Measurements from ENCODE around the gene SLCO2B1. TPM values are rescaled to one million over a fixed set of nuclear protein-coding genes. Genes with fewer than 3 reads are reported as not detected.

SLCO2B1 gene
- total RNA-seq, 2 experiments from 2014 or later, result not detected

GRCh38 chr11:75248924-75249256 is 98.0 kb downstream of the SLCO2B1 start:
- Mint-ChIP-seq H3K4me3 (no peak overlapping the region), H3K9me3 (no peaks in the 10 kb centered on the region), H3K36me3 (ENCODE audit: low read depth) (no peaks in the 10 kb centered on the region), H3K4me1 (ENCODE audit: low read depth) (no peaks in the 10 kb centered on the region), H3K27ac (no peak overlapping the region), H3K27me3 (peaks cover 2% of the 10 kb centered on the region)
- ATAC-seq (no peak), DNase-seq (no peak)
- peak; percentile 61 for TF ChIP-seq CTCF (IDR thresholded peaks at IDR 0.05)
- intact Hi-C loops (cut with micrococcal nuclease), result loop anchor here (2.0 to 5.0 kb wide), 3 partner anchors 108 to 322 kb away; no protein-coding TSS in a partner anchor
- CTCF ChIA-PET, result interaction anchor here (0.7 to 19.6 kb wide), 52 partner anchors 9 to 509 kb away, joined by 3 to 663 read pairs (median 6); partner anchors contain the start of genes SLCO2B1, SPCS2, TPBGL and XRRA1
- POLR2A ChIA-PET, result interaction anchor here (1.0 to 4.0 kb wide), 3 partner anchors 7 to 104 kb away, joined by 4 to 15 read pairs (median 4); partner anchors contain the start of gene TPBGL

GRCh38 chr11:75249704-75250103 is 98.8 kb downstream of the SLCO2B1 start:
- no peak overlapping the region for H3K27ac Mint-ChIP-seq
- no peak for ATAC-seq
- no peaks in the 10 kb centered on the region for H3K36me3 Mint-ChIP-seq (ENCODE audit: low read depth)
- H3K4me1 Mint-ChIP-seq (ENCODE audit: low read depth), result no peaks in the 10 kb centered on the region
- no peak for TF ChIP-seq CTCF (IDR thresholded peaks at IDR 0.05)
- CTCF ChIA-PET, result interaction anchor here (0.6 to 19.6 kb wide), 18 partner anchors 8 to 285 kb away, joined by 3 to 663 read pairs (median 10); partner anchors contain the start of genes SLCO2B1 and TPBGL
- DNase-seq, result no peak
- no peak overlapping the region for H3K4me3 Mint-ChIP-seq
- POLR2A ChIA-PET, result interaction anchor here (1.7 to 4.0 kb wide), 2 partner anchors 8 to 12 kb away, joined by 4 to 15 read pairs; partner anchors contain the start of gene TPBGL
- no peaks in the 10 kb centered on the region for H3K9me3 Mint-ChIP-seq
- intact Hi-C loops (cut with micrococcal nuclease), result loop anchor here (2.0 to 5.0 kb wide), 3 partner anchors 109 to 322 kb away; no protein-coding TSS in a partner anchor
- no peaks in the 10 kb centered on the region for H3K27me3 Mint-ChIP-seq

- no peak for DNase-seq
- no peak for ATAC-seq
- CTCF ChIA-PET, result interaction anchor here (1.3 to 2.3 kb wide), 3 partner anchors 13 to 114 kb away, joined by 4 to 12 read pairs (median 8); partner anchors contain the start of gene TPBGL
- Mint-ChIP-seq H3K4me3 (no peak overlapping the region), H3K9me3 (no peaks in the 10 kb centered on the region), H3K4me1 (ENCODE audit: low read depth) (no peaks in the 10 kb centered on the region), H3K27me3 (no peaks in the 10 kb centered on the region), H3K27ac (no peak overlapping the region), H3K36me3 (ENCODE audit: low read depth) (no peaks in the 10 kb centered on the region)
- no peak for TF ChIP-seq CTCF (IDR thresholded peaks at IDR 0.05)
- POLR2A ChIA-PET, result no interaction called here
- intact Hi-C loops (cut with micrococcal nuclease), result no loop called here
Observed at GRCh38 chr11:75254326-75254725, 103.4 kb downstream of the SLCO2B1 start.

Other genes starting within 250 kb of the SLCO2B1 start
- gene XRRA1, start 202.0 kb upstream of the SLCO2B1 start, total RNA-seq, result 10 to 100 TPM; 19.0 to 19.3 TPM
- gene SPCS2, start 201.8 kb upstream of the SLCO2B1 start, total RNA-seq, result 100 to 1,000 TPM in 1 of 2 experiments, 10 to 100 TPM in 1; 99.3 to 117 TPM
- 10 to 100 TPM; 18.6 to 19.4 TPM for gene NEU3, start 162.2 kb upstream of the SLCO2B1 start, total RNA-seq
- gene OR2AT4, start 54.2 kb upstream of the SLCO2B1 start, total RNA-seq, result not detected
- gene TPBGL, start 89.7 kb downstream of the SLCO2B1 start, total RNA-seq, result under 1 TPM; 0.18 to 0.20 TPM
- gene ARRB1, start 200.6 kb downstream of the SLCO2B1 start, total RNA-seq, result 10 to 100 TPM; 16.2 to 18.8 TPM
- 1,000 to 10,000 TPM; 4,906 to 4,954 TPM for gene RPS3, start 248.4 kb downstream of the SLCO2B1 start, total RNA-seq